ENCODE results near the gene CTNNA3. TPM values are rescaled to one million over a fixed set of nuclear protein-coding genes. Genes with fewer than 3 reads are reported as not detected.

Gene CTNNA3
- total and polyA plus RNA-seq, 10 donors: 0.03 to 2.4 (median 0.76) TPM; not detected in 1

GRCh38 chr10:65940816-65941662, 1755.0 kb downstream of the CTNNA3 start:
- no peaks in the 10 kb centered on the region for H3K9me3 ChIP-seq
- TF ChIP-seq POLR2A (IDR thresholded peaks at IDR 0.05): no peak
- TF ChIP-seq CTCF (IDR thresholded peaks at IDR 0.05 in 8 of 11, conservative IDR thresholded peaks at IDR 0.05 in 3 of 11): no peak
- TF ChIP-seq POLR2AphosphoS5 (IDR thresholded peaks at IDR 0.05): no peak
- no peak overlapping the region for H3K4me3 ChIP-seq
- intact Hi-C loops (cut with DNase I; ENCODE audit: low total_unique reads): no loop called here
- no peaks in the 10 kb centered on the region for H3K27me3 ChIP-seq (replicated peaks in 1 of 7)
- 30 to 71% (median 67%) methylated on average over 3 of the region's 3 CpGs for WGBS, 5 donors
- DNase-seq: no peak
- no peak overlapping the region for H3K27ac ChIP-seq
- H3K36me3 ChIP-seq: no peaks in the 10 kb centered on the region
- no peaks in the 10 kb centered on the region for H3K4me1 ChIP-seq

DNA sequence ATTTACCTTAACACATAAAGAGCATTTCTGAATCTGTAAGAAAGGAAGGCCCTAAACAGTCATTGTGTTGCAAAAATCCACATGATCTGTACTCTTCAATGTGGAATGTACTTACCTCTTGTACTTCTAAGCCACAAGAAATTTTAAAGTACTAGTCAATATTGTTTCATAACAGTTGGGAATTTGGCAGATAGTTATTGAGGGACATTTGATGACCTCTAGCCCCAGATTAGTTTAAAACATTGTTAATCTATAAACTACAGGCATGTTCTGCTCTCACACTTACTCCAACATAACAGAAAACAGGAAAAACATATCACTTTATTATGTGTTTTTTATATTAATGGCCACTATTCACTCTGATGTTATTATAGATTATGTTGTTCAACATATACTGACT, 1755.9 kb downstream of the CTNNA3 start:
- Histone ChIP-seq H3K9me3 (no peaks in the 10 kb centered on the region), H3K36me3 (no peaks in the 10 kb centered on the region), H3K27me3 (replicated peaks in 1 of 7) (no peaks in the 10 kb centered on the region), H3K27ac (no peak overlapping the region), H3K4me1 (no peaks in the 10 kb centered on the region), H3K4me3 (no peak overlapping the region)
- DNase-seq: no peak
- TF ChIP-seq CTCF (IDR thresholded peaks at IDR 0.05 in 8 of 11, conservative IDR thresholded peaks at IDR 0.05 in 3 of 11): no peak
- no peak for TF ChIP-seq POLR2AphosphoS5 (IDR thresholded peaks at IDR 0.05)
- no peak for TF ChIP-seq POLR2A (IDR thresholded peaks at IDR 0.05)
- intact Hi-C loops (cut with DNase I; ENCODE audit: low total_unique reads): no loop called here

DNA sequence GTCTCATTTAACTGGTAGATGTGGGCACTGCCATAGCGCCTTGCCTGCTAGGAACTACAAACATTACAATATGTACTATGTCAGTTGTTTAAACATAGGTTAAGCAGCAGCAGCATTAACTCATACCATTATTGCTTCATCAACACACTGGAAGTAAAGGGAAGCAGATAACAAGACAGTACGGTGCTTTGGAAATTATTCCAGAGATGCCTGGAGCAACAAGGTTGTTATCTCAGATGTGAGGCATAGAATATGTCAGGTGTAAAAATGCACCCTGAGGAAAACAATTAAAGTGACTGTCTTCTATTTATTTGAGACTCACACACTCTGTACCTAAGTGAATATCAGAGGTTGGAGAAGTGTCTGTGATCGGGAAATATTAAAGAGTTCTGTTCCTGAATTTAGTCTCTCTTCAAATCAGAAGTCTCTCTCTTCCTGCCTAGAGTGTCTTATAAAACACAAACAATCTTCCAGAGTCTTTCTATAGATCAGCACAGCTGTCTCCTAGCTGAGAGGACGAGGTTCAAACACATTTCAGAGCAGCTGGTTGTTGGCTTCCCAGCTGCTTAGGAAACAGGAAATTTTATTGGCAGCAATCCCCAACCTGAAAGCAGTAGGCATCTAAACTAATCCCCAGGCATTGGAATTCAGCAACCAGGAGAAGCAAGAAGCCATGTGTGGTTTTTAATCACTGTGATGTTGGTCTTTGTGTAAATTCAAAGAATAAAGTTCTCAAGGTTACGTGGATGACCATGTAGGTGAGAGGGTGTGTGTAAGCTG, 1764.5 kb downstream of the CTNNA3 start:
- WGBS, 5 donors: 56 to 71% (median 66%) methylated on average over 5 of the region's 5 CpGs
- DNase-seq: no peak

More for the DNA sequence above, 1764.5 kb downstream of the CTNNA3 start:
- no peak overlapping the region for H3K4me3 ChIP-seq
- TF ChIP-seq CTCF (IDR thresholded peaks at IDR 0.05 in 8 of 11, conservative IDR thresholded peaks at IDR 0.05 in 3 of 11) (no peak), POLR2AphosphoS5 (IDR thresholded peaks at IDR 0.05) (no peak), POLR2A (IDR thresholded peaks at IDR 0.05) (no peak)
- no peaks in the 10 kb centered on the region for H3K27me3 ChIP-seq (replicated peaks in 1 of 7)
- H3K9me3 ChIP-seq: no peaks in the 10 kb centered on the region
- H3K4me1 ChIP-seq: no peaks in the 10 kb centered on the region
- intact Hi-C loops (cut with DNase I; ENCODE audit: low total_unique reads): no loop called here
- peak overlapping the region in 1 of 8 donors; percentile 48 for H3K27ac ChIP-seq
- no peaks in the 10 kb centered on the region for H3K36me3 ChIP-seq

Data from spleen (tissue), 11 donors.